Measurements from ENCODE around the gene CANT1. TPM values are rescaled to one million over a fixed set of nuclear protein-coding genes. Genes with fewer than 3 reads are reported as not detected.

Gene CANT1
- total and polyA plus RNA-seq, 2 donors from 2014 or later = 23.0 to 56.6 TPM

- DNase-seq = no peak
- H3K9ac ChIP-seq (ENCODE audit: low read length in 3 of 3) = no peak overlapping the region
- intact Hi-C loops (cut with DNase I) = no loop called here
- no peak overlapping the region for H3K4me3 ChIP-seq (ENCODE audit: low read length in 3 of 3)
- peaks cover 2 to 7% (median 2%) of the 10 kb centered on the region in 3 donors for H3K4me1 ChIP-seq (ENCODE audit: control insufficient read depth in 2 of 3, insufficient read depth in 2 of 3, low read depth in 1 of 3, low read length in 3 of 3)
- FAIRE-seq = no peak
- no peak overlapping the region for H3K27ac ChIP-seq (ENCODE audit: low read depth in 2 of 2, low read length in 2 of 2)
- no peak for TF ChIP-seq CTCF (IDR thresholded peaks at IDR 0.05; ENCODE audit: borderline replicate concordance, extremely low read depth, insufficient read depth)
- no peaks in the 10 kb centered on the region for H3K9me3 ChIP-seq (ENCODE audit: control insufficient read depth in 2 of 3, insufficient read depth in 1 of 3, low read length in 3 of 3)
- no peaks in the 10 kb centered on the region for H3K36me3 ChIP-seq (ENCODE audit: control insufficient read depth in 2 of 3, insufficient read depth in 3 of 3, low read length in 3 of 3)
- no peaks in the 10 kb centered on the region for H3K27me3 ChIP-seq (ENCODE audit: control insufficient read depth, insufficient read depth, low read length)
Measured at GRCh38 chr17:78985395-78985794, 24.2 kb downstream of the CANT1 start.

- DNase-seq (peak in 1 of 5 donors; percentile 68), FAIRE-seq (no peak)
- Histone ChIP-seq H3K9me3 (ENCODE audit: control insufficient read depth in 2 of 3, insufficient read depth in 1 of 3, low read length in 3 of 3) (no peaks in the 10 kb centered on the region), H3K4me3 (ENCODE audit: low read length in 3 of 3) (no peak overlapping the region), H3K36me3 (ENCODE audit: control insufficient read depth in 2 of 3, insufficient read depth in 3 of 3, low read length in 3 of 3) (no peaks in the 10 kb centered on the region), H3K27me3 (ENCODE audit: control insufficient read depth, insufficient read depth, low read length) (no peaks in the 10 kb centered on the region), H3K27ac (ENCODE audit: low read depth in 2 of 2, low read length in 2 of 2) (no peak overlapping the region), H3K4me1 (ENCODE audit: control insufficient read depth in 2 of 3, insufficient read depth in 2 of 3, low read depth in 1 of 3, low read length in 3 of 3) (peaks cover under 1 to 28% (median 15%) of the 10 kb centered on the region in 3 donors), H3K9ac (ENCODE audit: low read length in 3 of 3) (no peak overlapping the region)
- no peak for TF ChIP-seq CTCF (IDR thresholded peaks at IDR 0.05; ENCODE audit: borderline replicate concordance, extremely low read depth, insufficient read depth)
- intact Hi-C loops (cut with DNase I) = no loop called here
Measured at GRCh38 chr17:78981010-78981888, 28.3 kb downstream of the CANT1 start.

- no peak for FAIRE-seq
- intact Hi-C loops (cut with DNase I) = no loop called here
- peaks cover 0 to 31% (median 15%) of the 10 kb centered on the region in 3 donors for H3K4me1 ChIP-seq (ENCODE audit: control insufficient read depth in 2 of 3, insufficient read depth in 2 of 3, low read depth in 1 of 3, low read length in 3 of 3)
- peak in 1 of 5 donors; percentile 71 for DNase-seq
- H3K9ac ChIP-seq (ENCODE audit: low read length in 3 of 3) = peak overlapping the region in 1 of 3 donors; percentile 71
- no peaks in the 10 kb centered on the region for H3K36me3 ChIP-seq (ENCODE audit: control insufficient read depth in 2 of 3, insufficient read depth in 3 of 3, low read length in 3 of 3)
- no peak for TF ChIP-seq CTCF (IDR thresholded peaks at IDR 0.05; ENCODE audit: borderline replicate concordance, extremely low read depth, insufficient read depth)
- H3K4me3 ChIP-seq (ENCODE audit: low read length in 3 of 3) = no peak overlapping the region
- H3K27ac ChIP-seq (ENCODE audit: low read depth in 2 of 2, low read length in 2 of 2) = peak overlapping the region in 1 of 2 donors; percentile 35
- H3K9me3 ChIP-seq (ENCODE audit: control insufficient read depth in 2 of 3, insufficient read depth in 1 of 3, low read length in 3 of 3) = no peaks in the 10 kb centered on the region
- H3K27me3 ChIP-seq (ENCODE audit: control insufficient read depth, insufficient read depth, low read length) = no peaks in the 10 kb centered on the region
Measured at GRCh38 chr17:78980624-78980972, 29.0 kb downstream of the CANT1 start.
